ENCODE results near the gene FAAH2. TPM values are rescaled to one million over a fixed set of nuclear protein-coding genes. Genes with fewer than 3 reads are reported as not detected.

The FAAH2 gene
- total and polyA plus RNA-seq, 2 donors from 2014 or later: 17.0 to 17.1 TPM

DNA sequence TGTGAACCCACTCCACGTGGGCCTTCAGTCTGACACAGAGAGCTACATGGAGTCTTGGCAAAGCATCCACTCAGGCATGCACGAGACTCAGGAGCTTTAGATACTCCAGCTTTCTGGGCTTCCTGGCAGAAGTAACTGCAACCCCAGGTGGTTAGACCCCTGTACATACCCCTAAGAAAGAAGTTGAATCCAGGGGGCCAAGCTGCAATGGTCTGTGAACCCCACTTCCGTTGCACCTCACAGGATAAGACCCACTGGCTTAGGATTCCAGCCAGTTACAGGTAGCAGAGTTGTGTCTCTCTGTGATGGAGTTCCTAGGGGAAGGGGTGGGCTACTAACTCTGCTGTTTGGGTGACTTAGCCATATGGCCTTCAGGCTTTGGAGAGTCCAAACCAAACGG is 21.4 kb upstream of the FAAH2 start:
- no peaks in the 10 kb centered on the region for H3K27me3 ChIP-seq (ENCODE audit: control insufficient read depth, insufficient read depth, low read length)
- DNase-seq (no peak), FAIRE-seq (no peak)
- no peaks in the 10 kb centered on the region for H3K9me3 ChIP-seq (ENCODE audit: control insufficient read depth in 2 of 3, insufficient read depth in 1 of 3, low read length in 3 of 3)
- intact Hi-C loops (cut with DNase I): no loop called here
- no peaks in the 10 kb centered on the region for H3K4me1 ChIP-seq (ENCODE audit: control insufficient read depth in 2 of 3, insufficient read depth in 2 of 3, low read depth in 1 of 3, low read length in 3 of 3)
- no peak overlapping the region for H3K27ac ChIP-seq (ENCODE audit: low read depth in 2 of 2, low read length in 2 of 2)
- no peak overlapping the region for H3K9ac ChIP-seq (ENCODE audit: low read length in 3 of 3)
- H3K4me3 ChIP-seq (ENCODE audit: low read length in 3 of 3): no peak overlapping the region
- TF ChIP-seq, protein P1, sequence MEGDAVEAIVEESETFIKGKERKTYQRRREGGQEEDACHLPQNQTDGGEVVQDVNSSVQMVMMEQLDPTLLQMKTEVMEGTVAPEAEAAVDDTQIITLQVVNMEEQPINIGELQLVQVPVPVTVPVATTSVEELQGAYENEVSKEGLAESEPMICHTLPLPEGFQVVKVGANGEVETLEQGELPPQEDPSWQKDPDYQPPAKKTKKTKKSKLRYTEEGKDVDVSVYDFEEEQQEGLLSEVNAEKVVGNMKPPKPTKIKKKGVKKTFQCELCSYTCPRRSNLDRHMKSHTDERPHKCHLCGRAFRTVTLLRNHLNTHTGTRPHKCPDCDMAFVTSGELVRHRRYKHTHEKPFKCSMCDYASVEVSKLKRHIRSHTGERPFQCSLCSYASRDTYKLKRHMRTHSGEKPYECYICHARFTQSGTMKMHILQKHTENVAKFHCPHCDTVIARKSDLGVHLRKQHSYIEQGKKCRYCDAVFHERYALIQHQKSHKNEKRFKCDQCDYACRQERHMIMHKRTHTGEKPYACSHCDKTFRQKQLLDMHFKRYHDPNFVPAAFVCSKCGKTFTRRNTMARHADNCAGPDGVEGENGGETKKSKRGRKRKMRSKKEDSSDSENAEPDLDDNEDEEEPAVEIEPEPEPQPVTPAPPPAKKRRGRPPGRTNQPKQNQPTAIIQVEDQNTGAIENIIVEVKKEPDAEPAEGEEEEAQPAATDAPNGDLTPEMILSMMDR (IDR thresholded peaks at IDR 0.05; ENCODE audit: borderline replicate concordance, extremely low read depth, insufficient read depth): no peak
- no peaks in the 10 kb centered on the region for H3K36me3 ChIP-seq (ENCODE audit: control insufficient read depth in 2 of 3, insufficient read depth in 3 of 3, low read length in 3 of 3)

DNA sequence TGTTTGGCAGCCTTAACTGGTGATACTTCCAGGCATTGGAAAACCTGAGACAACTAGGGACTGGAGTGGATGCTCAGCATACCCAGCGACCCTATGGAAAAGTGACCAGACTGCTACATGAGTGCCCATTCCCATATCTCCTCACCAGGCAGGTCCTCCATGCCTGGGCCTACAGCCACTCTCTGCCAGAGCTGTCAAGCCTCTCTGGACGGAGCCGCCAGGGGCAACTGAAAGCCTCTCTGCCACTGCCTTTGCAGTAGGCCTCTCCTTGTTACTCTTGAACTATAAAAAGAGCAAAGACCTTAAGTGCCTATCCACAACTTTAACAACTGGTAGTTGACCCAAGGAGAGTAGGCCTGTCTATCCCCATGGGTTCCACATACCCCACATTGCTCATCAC is 20.2 kb upstream of the FAAH2 start:
- H3K9me3 ChIP-seq (ENCODE audit: control insufficient read depth in 2 of 3, insufficient read depth in 1 of 3, low read length in 3 of 3): no peaks in the 10 kb centered on the region
- H3K27ac ChIP-seq (ENCODE audit: low read depth in 2 of 2, low read length in 2 of 2): no peak overlapping the region
- DNase-seq (no peak), FAIRE-seq (no peak)
- no peak overlapping the region for H3K4me3 ChIP-seq (ENCODE audit: low read length in 3 of 3)
- TF ChIP-seq, protein P1 (IDR thresholded peaks at IDR 0.05; ENCODE audit: borderline replicate concordance, extremely low read depth, insufficient read depth): no peak
- no peaks in the 10 kb centered on the region for H3K27me3 ChIP-seq (ENCODE audit: control insufficient read depth, insufficient read depth, low read length)
- H3K36me3 ChIP-seq (ENCODE audit: control insufficient read depth in 2 of 3, insufficient read depth in 3 of 3, low read length in 3 of 3): no peaks in the 10 kb centered on the region
- intact Hi-C loops (cut with DNase I): no loop called here
- no peaks in the 10 kb centered on the region for H3K4me1 ChIP-seq (ENCODE audit: control insufficient read depth in 2 of 3, insufficient read depth in 2 of 3, low read depth in 1 of 3, low read length in 3 of 3)
- no peak overlapping the region for H3K9ac ChIP-seq (ENCODE audit: low read length in 3 of 3)

DNA sequence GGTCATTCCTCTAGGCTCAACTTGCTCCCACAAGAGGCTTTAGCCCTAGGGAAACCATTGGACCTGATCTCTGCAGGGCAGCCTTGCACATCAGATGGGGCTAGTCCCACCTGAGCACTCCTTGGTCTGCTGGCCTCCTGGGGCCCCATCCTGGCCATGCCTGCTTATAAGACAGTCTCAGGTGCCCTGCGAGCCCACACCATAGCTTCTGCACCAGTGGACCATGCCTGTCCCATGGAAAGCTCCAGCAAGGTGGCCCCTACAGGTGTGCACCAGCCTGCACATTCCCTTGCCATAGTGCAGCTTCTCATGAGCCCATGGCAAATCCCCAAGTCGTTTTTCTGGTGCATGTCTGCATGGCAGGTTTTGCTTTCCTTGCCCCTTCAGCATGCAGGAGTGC is 19.6 kb upstream of the FAAH2 start:
- Histone ChIP-seq H3K9me3 (ENCODE audit: control insufficient read depth in 2 of 3, insufficient read depth in 1 of 3, low read length in 3 of 3) (no peaks in the 10 kb centered on the region), H3K4me1 (ENCODE audit: control insufficient read depth in 2 of 3, insufficient read depth in 2 of 3, low read depth in 1 of 3, low read length in 3 of 3) (no peaks in the 10 kb centered on the region), H3K4me3 (ENCODE audit: low read length in 3 of 3) (no peak overlapping the region), H3K27me3 (ENCODE audit: control insufficient read depth, insufficient read depth, low read length) (no peaks in the 10 kb centered on the region), H3K36me3 (ENCODE audit: control insufficient read depth in 2 of 3, insufficient read depth in 3 of 3, low read length in 3 of 3) (no peaks in the 10 kb centered on the region), H3K9ac (ENCODE audit: low read length in 3 of 3) (no peak overlapping the region), H3K27ac (ENCODE audit: low read depth in 2 of 2, low read length in 2 of 2) (no peak overlapping the region)
- DNase-seq (no peak), FAIRE-seq (no peak)
- TF ChIP-seq, protein P1 (IDR thresholded peaks at IDR 0.05; ENCODE audit: borderline replicate concordance, extremely low read depth, insufficient read depth): no peak
- intact Hi-C loops (cut with DNase I): no loop called here

DNA sequence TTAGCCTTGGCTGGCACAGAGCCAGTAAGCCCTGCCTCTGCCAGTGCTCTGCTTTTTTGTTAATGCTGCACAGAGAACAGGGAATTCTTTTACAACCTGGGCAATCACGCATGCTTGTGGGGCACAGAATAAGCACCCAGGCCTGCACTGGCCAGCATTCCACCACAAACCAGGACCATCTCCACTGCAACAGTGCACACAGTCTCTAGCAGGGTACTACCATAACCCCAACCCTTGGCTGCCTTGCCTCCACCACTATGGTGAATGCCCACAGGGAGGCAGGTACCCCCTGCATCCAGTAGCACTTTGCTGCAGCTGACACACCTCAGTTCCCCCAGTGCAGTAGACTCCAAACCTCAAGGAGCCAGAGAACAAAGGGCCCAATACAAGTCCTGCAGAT is 19.2 kb upstream of the FAAH2 start:
- no peak for FAIRE-seq

More for the DNA sequence above, 19.2 kb upstream of the FAAH2 start:
- no peaks in the 10 kb centered on the region for H3K36me3 ChIP-seq (ENCODE audit: control insufficient read depth in 2 of 3, insufficient read depth in 3 of 3, low read length in 3 of 3)
- no peaks in the 10 kb centered on the region for H3K4me1 ChIP-seq (ENCODE audit: control insufficient read depth in 2 of 3, insufficient read depth in 2 of 3, low read depth in 1 of 3, low read length in 3 of 3)
- H3K27me3 ChIP-seq (ENCODE audit: control insufficient read depth, insufficient read depth, low read length): no peaks in the 10 kb centered on the region
- no peak overlapping the region for H3K27ac ChIP-seq (ENCODE audit: low read depth in 2 of 2, low read length in 2 of 2)
- no peak overlapping the region for H3K4me3 ChIP-seq (ENCODE audit: low read length in 3 of 3)
- intact Hi-C loops (cut with DNase I): no loop called here
- TF ChIP-seq, protein P1 (IDR thresholded peaks at IDR 0.05; ENCODE audit: borderline replicate concordance, extremely low read depth, insufficient read depth): no peak
- no peak for DNase-seq
- H3K9ac ChIP-seq (ENCODE audit: low read length in 3 of 3): no peak overlapping the region
- H3K9me3 ChIP-seq (ENCODE audit: control insufficient read depth in 2 of 3, insufficient read depth in 1 of 3, low read length in 3 of 3): no peaks in the 10 kb centered on the region
